VCaP (cell line): ENCODE results near the gene NR3C1.

ENCODE experiments used
- H3K27ac ChIP-seq: fragments of 450-650 bp; 2 replicates; pipeline ENCODE4 v1.5.1; 2017
- TF ChIP-seq, protein P1 (sequence below): fragments of 450-650 bp; conservative IDR thresholded peaks from 2 replicates; pipeline ENCODE4 v1.5.1; 2017; ENCODE audit warnings: mild to moderate bottlenecking, moderate library complexity

The NR3C1 gene

GRCh38 chr5:143370440-143370839 is 33.0 kb downstream of the NR3C1 start:
- TF ChIP-seq, protein P1, sequence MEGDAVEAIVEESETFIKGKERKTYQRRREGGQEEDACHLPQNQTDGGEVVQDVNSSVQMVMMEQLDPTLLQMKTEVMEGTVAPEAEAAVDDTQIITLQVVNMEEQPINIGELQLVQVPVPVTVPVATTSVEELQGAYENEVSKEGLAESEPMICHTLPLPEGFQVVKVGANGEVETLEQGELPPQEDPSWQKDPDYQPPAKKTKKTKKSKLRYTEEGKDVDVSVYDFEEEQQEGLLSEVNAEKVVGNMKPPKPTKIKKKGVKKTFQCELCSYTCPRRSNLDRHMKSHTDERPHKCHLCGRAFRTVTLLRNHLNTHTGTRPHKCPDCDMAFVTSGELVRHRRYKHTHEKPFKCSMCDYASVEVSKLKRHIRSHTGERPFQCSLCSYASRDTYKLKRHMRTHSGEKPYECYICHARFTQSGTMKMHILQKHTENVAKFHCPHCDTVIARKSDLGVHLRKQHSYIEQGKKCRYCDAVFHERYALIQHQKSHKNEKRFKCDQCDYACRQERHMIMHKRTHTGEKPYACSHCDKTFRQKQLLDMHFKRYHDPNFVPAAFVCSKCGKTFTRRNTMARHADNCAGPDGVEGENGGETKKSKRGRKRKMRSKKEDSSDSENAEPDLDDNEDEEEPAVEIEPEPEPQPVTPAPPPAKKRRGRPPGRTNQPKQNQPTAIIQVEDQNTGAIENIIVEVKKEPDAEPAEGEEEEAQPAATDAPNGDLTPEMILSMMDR: no peak
- no peak overlapping the region for H3K27ac ChIP-seq

DNA sequence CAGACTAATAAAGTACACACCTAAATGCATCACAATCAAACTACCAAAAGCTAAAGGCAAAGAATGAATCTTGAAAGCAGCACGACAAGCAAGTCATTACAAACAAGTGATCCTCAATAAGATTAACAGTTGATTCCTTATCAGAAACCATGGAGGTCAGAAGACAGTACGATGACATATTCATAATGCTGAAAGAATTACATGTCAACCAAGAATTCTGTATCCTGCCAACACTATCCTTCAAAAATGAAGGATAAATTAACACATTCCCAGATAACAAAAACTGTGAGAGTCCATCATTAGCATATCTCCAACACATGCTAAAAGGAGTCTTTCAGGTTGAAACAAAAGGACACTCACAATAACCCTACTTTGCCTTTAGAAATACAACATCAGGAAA is 39.4 kb downstream of the NR3C1 start:
- no peak overlapping the region for H3K27ac ChIP-seq

GRCh38 chr5:143362664-143363227 is 40.7 kb downstream of the NR3C1 start:
- TF ChIP-seq, protein P1: no peak
- no peak overlapping the region for H3K27ac ChIP-seq

More for the DNA sequence above, 39.4 kb downstream of the NR3C1 start:
- TF ChIP-seq, protein P1: no peak

DNA sequence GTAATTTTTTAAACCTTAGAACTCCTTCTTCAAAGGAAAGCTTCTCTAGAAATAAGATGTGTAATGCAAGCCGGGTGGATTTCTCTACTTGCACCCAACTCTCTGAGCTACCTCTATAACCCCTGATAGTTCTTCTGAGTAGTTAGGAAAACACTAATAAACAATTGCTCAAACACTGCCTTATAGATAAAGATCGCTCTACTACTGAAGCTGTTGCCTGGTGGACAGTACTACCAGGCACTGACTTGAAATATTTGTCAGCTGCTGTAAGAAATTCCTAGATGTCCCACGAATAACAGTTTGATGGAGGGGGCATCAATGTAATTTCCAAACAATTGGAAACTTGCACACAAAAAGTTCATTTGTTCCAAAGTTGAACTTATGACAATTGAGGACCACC is 42.0 kb downstream of the NR3C1 start:
- H3K27ac ChIP-seq: no peak overlapping the region
- TF ChIP-seq, protein P1: no peak

DNA sequence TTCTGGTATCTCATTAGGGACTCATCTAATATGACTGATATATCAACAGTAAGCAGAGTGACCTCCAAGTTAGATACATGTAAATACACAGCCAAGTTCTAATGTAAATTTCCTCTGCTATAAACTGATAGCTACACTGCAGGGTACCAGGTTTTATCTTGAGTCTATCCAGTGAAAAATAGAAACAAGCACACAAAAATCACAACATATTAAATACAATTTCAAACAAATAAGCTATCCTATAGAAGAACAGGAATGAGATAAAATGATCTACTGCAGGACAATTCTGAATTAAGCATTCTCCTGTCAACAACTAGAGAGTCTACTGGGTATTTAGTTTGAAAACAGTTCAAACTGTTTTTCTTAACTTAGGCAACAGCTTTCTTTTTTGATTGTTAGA is 42.7 kb downstream of the NR3C1 start:
- TF ChIP-seq, protein P1: no peak
- no peak overlapping the region for H3K27ac ChIP-seq

DNA sequence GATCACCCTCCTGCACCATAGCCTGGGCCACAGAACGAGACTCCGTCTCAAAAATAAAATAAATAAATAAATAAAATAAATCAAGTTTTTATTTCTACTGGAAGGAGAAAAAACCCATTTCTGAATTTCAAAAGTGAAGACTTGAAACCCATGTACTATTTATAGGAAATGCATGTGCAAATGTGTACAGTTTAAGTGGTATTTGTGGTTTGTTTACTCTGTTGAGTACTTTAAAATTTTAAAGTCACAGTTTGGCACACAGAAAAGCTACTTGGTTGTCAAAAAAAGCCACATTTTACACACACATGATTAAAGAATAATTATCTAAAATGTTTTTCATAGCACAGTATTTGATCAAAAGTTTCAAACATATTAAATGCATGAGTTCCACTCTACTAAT is 43.6 kb downstream of the NR3C1 start:
- TF ChIP-seq, protein P1: no peak
- H3K27ac ChIP-seq: no peak overlapping the region

DNA sequence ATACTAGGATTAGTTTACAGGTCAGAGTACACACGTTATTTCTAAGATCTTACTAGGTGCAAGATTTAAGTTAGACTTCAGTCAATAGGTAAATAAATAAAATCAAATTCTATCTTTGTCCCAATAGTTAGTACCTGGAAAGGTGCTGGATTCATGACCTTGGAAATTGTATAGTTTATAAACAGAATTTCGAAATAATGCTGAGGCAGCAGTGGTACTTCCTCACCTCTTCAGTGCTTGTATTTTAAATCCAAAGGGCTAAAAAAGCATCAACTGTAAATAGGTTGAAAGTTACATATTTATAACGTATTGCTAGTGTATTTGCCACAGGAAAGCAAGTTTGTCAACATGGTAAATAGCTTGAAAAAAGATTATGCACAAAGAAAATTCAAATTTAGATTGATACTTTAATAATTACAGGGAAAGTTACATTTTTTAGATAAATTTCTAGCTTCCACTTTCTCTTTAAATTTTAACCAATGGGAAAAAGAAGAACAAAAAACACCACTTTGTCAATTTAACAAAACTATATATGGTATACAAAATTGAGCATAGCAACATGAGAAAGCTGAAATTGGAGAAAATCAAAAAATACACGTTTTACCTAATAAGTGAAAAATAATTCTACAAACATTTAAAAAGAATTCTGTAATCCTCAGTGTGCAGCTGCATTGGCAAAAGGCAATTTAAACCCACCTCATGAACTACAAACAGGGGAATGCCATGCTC is 46.5 kb downstream of the NR3C1 start:
- TF ChIP-seq, protein P1: no peak
- H3K27ac ChIP-seq: no peak overlapping the region
